AG20443 (cell line): ENCODE measurements around the gene LRRC7.

Experiments used
- DNase-seq: peaks from one replicate; pipeline ENCODE4 v3.0.0; 2012; ENCODE audit warnings: low spot score, mixed read lengths

Gene LRRC7

DNA sequence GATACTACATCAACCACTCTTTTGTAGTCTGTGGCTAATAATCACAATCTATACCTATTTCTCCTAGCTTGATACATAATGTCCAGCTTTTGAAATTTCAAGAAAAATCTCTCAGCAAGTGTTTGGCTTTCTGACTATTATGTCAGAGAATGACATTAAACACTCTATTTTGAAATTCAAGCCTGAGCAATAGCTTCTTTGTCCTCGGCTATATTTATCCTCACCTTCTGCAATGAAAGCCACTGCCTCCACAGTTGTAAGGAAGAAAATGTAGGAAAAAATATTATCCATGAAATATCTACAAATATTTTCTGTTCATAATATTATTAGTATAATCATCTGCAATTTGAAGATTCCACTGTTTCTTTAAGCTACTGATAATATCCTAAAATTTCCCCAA is 22.1 kb downstream of the LRRC7 start:
- DNase-seq: no peak

GRCh38 chr1:69592341-69592740 is 24.6 kb downstream of the LRRC7 start:
- no peak for DNase-seq

GRCh38 chr1:69595486-69595885 is 27.8 kb downstream of the LRRC7 start:
- DNase-seq: no peak

DNA sequence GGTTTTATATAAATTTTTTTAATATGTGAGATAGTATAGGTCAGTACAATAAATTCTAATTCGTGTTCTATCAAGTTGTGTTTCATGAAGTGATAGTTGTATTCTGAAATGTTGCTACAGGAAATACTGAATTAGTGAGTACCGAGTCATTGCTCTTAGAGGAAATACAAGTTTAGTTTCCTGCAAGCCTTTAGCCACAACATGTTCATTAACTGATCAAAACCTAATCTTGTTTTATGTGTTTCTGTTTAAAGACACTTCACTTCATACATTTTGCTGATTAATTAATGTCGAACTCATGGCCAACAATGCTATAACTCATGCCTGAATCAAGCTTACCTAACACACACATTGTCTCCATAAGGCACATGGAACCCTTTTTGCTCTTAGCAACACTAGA is 43.6 kb downstream of the LRRC7 start:
- no peak for DNase-seq

DNA sequence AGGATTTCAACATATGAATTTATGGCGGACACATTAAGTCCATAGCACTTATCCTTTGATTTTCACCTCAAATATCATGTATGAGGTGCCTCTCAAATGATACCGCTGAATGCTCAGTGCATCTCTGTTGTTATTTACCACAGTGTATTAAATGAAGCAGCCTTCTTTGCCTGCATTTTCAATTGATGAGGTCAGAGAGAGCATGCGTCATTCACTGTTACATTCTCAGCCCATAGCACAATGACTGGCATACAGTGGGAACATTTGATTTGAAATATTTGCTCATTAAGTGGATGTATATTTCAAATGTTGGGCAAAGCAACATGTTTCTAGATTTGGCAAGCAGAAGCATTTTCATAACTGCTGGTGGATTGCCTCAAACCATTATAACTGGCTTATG is 45.7 kb downstream of the LRRC7 start:
- DNase-seq: no peak

DNA sequence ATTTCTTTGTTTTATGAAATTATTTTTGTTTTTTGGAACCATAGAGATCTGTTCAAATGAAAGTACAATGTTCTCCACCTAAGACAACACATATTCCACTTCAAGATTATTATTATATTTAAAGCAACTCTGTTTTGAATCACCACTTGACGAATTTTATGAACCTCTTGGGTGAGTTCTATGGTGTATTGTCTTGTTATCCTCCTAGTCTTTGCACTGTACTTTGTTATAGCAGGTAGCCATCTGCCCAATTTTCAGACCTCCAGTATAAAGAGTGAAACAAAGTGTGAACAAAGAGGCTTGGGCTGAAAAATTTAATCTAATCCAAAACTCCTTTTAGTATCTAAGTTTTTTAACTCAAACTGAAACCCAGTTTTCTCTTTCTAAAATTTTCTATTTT is 71.0 kb downstream of the LRRC7 start:
- no peak for DNase-seq

DNA sequence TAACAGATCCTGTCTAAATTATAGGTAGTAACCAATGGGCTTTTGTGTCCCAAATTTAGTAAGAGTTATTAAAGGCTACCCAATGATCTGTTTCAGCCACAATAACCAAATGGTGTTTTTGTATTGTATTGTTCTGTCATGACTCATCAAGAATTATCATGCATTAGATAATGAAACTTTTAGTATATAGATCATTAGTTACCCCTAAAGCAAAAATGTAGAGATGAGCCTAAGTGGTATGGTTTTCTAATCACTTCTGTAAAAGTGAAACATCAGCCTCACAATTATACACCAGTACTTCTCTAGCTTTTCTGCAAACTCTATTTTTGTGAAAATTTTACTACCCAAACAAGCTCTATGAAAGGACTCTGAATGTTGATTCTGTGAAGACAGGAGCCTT is 71.4 kb downstream of the LRRC7 start:
- DNase-seq: no peak

DNA sequence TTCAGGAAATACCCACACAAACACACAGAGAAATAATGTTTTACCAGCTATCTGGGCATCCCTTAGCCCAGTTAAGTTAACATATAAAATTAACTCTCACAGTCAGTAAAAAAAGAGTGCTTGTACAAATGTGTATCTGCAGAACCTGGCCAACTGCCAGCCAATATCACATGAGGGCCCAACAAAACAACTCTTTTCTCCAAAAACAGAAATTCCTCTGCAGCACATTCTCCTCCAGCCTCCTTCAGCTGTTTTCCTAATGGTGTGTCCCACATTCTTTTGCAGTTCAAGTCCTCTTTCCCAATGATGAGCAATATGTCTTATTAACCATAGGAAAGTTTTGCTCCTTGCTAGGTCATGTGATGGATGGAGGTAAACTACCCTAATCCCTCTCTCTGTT is 75.5 kb downstream of the LRRC7 start:
- no peak for DNase-seq

GRCh38 chr1:69645477-69645876 is 77.8 kb downstream of the LRRC7 start:
- no peak for DNase-seq

DNA sequence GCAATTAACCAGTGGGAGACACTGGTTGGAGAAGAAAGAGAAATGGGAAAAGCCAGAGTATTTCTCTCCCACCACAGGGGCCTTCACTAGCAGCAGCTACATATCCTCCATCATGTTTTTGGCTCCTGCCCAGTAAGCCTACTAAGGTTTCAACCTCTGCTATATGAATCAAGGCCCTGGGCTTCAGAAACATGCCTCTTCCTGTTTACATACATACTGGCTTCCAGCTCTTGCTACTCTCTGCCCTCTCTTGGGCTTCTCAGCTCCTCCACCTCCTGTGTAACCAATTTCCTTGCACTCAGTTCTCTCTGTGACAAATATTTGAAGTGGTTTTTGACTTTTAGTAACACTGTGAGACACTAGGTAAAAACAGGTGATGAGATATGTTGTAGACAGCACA is 80.8 kb downstream of the LRRC7 start:
- DNase-seq: no peak

- no peak for DNase-seq
These were observed 81.8 kb downstream of the LRRC7 start for GRCh38 chr1:69649383-69649990.

DNA sequence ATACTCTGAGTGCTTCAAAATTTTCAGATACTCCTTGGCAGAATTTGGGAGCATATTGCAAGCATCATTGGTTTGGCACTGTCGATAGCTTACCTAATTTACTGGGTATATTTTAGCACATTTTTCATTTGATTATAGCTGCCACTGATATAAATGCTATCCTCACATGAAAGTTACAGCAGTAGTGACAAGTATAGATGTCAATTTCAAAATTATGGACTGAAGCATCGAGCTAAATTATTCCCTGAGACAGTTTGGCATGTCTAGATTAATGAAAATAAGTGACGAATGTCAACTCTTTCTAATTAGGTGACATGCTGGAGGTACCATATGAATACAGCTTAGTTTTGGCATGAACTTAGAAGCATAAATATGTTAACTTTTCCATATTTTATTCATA is 83.1 kb downstream of the LRRC7 start:
- DNase-seq: no peak

DNA sequence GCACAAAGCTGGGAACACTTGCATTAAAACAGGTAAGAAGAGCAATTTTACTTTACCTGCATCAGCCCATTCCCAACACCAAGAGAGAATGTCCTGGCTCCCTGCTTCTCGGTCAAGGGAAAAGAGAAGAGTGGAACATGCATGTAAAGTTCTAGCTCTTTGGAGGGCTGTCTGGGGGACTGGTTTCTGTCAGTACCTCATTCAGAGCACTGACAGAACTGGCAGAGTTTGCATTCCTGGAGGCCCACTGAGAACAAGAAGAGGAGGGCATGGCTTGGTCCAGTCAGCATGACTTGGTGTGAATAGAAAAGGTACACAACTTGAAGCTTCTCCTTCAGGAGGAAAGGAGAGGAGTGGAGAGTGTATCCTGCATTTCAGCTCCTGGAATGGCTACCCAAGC is 83.9 kb downstream of the LRRC7 start:
- DNase-seq: no peak

DNA sequence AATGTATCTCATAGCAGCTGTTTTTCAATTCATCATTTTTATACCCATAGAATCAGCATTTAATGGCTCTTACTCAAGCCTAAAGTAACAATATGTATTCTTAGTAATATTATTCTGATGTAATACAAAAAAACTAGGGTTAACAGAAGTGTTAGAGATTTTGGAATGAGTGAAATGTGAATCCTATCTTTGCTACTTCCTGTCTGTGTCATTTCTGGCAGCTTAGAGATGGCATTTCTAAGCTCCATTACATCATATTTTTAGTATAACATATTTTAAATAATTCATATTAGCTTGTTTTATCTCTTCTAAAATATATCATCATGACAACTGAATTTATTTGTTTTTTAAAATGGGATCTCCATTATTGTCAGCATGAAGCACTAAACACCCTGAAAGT is 90.2 kb downstream of the LRRC7 start:
- DNase-seq: no peak

DNA sequence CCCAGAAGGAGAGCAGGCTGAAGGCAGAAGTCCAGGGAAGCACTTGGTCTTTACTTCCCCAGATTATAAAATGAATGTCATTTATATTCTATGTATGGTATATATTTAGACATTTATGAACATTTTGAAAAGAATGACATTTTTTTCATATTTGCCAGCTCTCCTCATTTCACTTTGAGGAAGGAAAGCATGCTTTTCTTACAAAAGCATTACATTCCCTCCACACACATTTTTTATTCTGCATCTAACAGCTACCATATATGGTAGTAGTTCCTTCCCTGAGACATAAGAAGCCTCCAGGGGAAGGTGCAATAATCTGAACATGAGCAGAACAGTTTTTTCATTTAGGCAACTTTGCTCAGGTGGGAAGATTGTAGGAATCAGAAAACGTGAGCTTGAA is 94.0 kb downstream of the LRRC7 start:
- no peak for DNase-seq

DNA sequence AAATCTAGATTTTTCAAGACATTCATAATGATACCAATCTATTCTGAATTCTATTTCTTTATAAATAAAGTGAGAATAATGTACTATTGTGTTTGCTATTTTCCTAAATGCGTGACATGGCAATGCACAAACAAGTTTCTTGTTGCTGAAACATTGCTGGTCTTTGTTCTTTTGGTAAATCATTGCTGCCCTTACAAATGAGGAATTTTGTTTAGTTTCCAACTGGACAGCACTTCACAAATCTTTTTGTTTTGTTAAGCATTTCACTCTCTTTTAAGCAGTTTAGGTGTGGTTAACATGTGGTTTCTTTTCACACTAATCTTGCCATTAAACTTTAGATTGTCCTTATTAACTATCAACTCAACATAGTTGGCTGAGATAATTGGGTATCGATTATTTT is 94.6 kb downstream of the LRRC7 start:
- DNase-seq: no peak

GRCh38 chr1:69671363-69672010 is 103.8 kb downstream of the LRRC7 start:
- DNase-seq: no peak

- DNase-seq: no peak
These were observed 105.6 kb downstream of the LRRC7 start for GRCh38 chr1:69673321-69673720.

GRCh38 chr1:69679965-69680364 is 112.2 kb downstream of the LRRC7 start:
- DNase-seq: no peak

- DNase-seq: no peak
These were observed 118.8 kb downstream of the LRRC7 start for GRCh38 chr1:69686367-69686984.

GRCh38 chr1:69688193-69688592 is 120.5 kb downstream of the LRRC7 start:
- no peak for DNase-seq

- DNase-seq: no peak
These were observed 123.5 kb downstream of the LRRC7 start for GRCh38 chr1:69691179-69691578.

- no peak for DNase-seq
These were observed 126.4 kb downstream of the LRRC7 start for GRCh38 chr1:69693921-69694675.
